Activated naive CD8-positive, alpha-beta T cell treated with anti-CD3 and anti-CD28 coated beads, Interleukin-2, amount 50 U/mL, for 24 hours (primary cell): Measurements from ENCODE around the gene SEC61A2.
A peak's percentile ranks its signal among the peaks of the same experiment; 100 is the strongest.

Source experiments
- ATAC-seq: fragments of 150-1000 bp; cut with Tn5 transposase; one replicate; pipeline ENCODE4 v1.10.0; 2021
- DNase-seq: peaks from one replicate; pipeline ENCODE4 v3.0.0; 2021
- H3K27ac Mint-ChIP-seq: one replicate; pipeline ENCODE4 v1.8.0; 2021; ENCODE audit warnings: mild to moderate bottlenecking, mixed read lengths
- H3K27me3 Mint-ChIP-seq: one replicate; pipeline ENCODE4 v1.8.0; 2021; ENCODE audit warnings: mixed read lengths
- H3K36me3 Mint-ChIP-seq: one replicate; pipeline ENCODE4 v1.8.0; 2021; ENCODE audit warnings: low read depth, mixed read lengths
- H3K4me1 Mint-ChIP-seq: one replicate; pipeline ENCODE4 v1.8.0; 2021; ENCODE audit warnings: mixed read lengths
- H3K4me3 Mint-ChIP-seq: one replicate; pipeline ENCODE4 v1.8.0; 2021; ENCODE audit warnings: mild to moderate bottlenecking, moderate library complexity, mixed read lengths
- H3K9me3 Mint-ChIP-seq: one replicate; pipeline ENCODE4 v1.8.0; 2021; ENCODE audit warnings: mixed read lengths

SEC61A2 gene

DNA sequence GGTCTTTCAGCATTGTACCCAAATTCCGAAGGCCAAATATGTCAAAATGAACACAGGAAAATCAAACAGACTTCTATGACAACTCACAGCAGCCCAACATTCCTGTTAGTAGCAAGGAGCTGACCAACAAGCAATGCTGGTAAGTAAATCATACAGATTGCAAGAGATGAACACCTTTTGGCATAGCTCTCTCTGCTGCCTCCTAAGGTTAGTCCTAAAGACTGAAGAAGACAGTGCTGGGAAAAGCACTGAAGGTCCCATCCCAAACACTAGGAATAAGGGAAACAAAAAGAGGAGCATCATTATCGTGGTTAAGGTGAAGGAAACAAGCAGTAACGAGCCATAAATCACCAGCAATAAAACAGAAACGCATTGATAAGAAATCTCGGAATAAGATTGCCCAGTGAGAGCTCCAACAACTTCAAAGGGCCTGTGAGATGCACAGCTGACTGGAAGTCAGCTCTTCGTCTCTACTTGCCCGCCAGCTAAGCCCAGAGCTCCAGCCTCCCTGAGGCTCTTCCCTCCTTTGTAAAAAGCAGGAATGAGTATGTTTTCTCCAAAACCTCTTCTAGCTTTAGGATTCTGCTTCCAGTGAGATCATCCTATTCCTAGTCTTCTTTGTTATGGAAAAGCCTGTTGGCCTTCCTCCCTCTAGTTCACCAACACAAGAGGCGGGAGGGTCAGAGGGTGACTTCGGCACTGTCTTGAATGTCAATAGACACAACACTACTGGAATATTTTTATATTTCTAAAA, 50.9 kb downstream of the SEC61A2 start:
- Mint-ChIP-seq H3K36me3 (peaks cover 51% of the 10 kb centered on the region), H3K9me3 (no peaks in the 10 kb centered on the region)
- ATAC-seq = no peak

GRCh38 chr10:12181065-12181775, 51.7 kb downstream of the SEC61A2 start:
- Mint-ChIP-seq H3K27ac (peak overlapping the region; percentile 87), H3K9me3 (no peaks in the 10 kb centered on the region), H3K4me1 (peaks cover 42% of the 10 kb centered on the region), H3K4me3 (peak overlapping the region; percentile 19), H3K36me3 (peaks cover 54% of the 10 kb centered on the region), H3K27me3 (no peaks in the 10 kb centered on the region)
- DNase-seq (peak; percentile 71), ATAC-seq (peak; percentile 99)

More for the DNA sequence above, 50.9 kb downstream of the SEC61A2 start:
- DNase-seq = no peak
- H3K27me3 Mint-ChIP-seq = no peaks in the 10 kb centered on the region
- H3K4me3 Mint-ChIP-seq = no peak overlapping the region
- H3K27ac Mint-ChIP-seq = peak overlapping the region; percentile 87
- peaks cover 37% of the 10 kb centered on the region for H3K4me1 Mint-ChIP-seq

GRCh38 chr10:12184165-12184564, 54.7 kb downstream of the SEC61A2 start:
- peaks cover 52% of the 10 kb centered on the region for H3K4me1 Mint-ChIP-seq

GRCh38 chr10:12186323-12186722, 56.8 kb downstream of the SEC61A2 start:
- H3K27me3 Mint-ChIP-seq = no peaks in the 10 kb centered on the region
- ATAC-seq (peak; percentile 52), DNase-seq (peak; percentile 18)
- no peaks in the 10 kb centered on the region for H3K9me3 Mint-ChIP-seq
- peaks cover 63% of the 10 kb centered on the region for H3K36me3 Mint-ChIP-seq
- H3K27ac Mint-ChIP-seq = peak overlapping the region; percentile 74
- H3K4me1 Mint-ChIP-seq = peaks cover 42% of the 10 kb centered on the region
- no peak overlapping the region for H3K4me3 Mint-ChIP-seq

More at GRCh38 chr10:12184165-12184564, 54.7 kb downstream of the SEC61A2 start:
- Mint-ChIP-seq H3K9me3 (no peaks in the 10 kb centered on the region), H3K36me3 (peaks cover 62% of the 10 kb centered on the region), H3K27ac (no peak overlapping the region), H3K27me3 (no peaks in the 10 kb centered on the region), H3K4me3 (no peak overlapping the region)
- no peak for DNase-seq
- no peak for ATAC-seq

- H3K9me3 Mint-ChIP-seq = no peaks in the 10 kb centered on the region
- H3K4me1 Mint-ChIP-seq = peaks cover 43% of the 10 kb centered on the region
- no peak overlapping the region for H3K4me3 Mint-ChIP-seq
- peak overlapping the region; percentile 74 for H3K27ac Mint-ChIP-seq
- no peaks in the 10 kb centered on the region for H3K27me3 Mint-ChIP-seq
- ATAC-seq (no peak), DNase-seq (no peak)
- H3K36me3 Mint-ChIP-seq = peaks cover 61% of the 10 kb centered on the region
These were observed 57.9 kb downstream of the SEC61A2 start for GRCh38 chr10:12187321-12187905.

- peaks cover 46% of the 10 kb centered on the region for H3K4me1 Mint-ChIP-seq
- H3K27ac Mint-ChIP-seq = peak overlapping the region; percentile 40
- ATAC-seq (no peak), DNase-seq (no peak)
- H3K27me3 Mint-ChIP-seq = no peaks in the 10 kb centered on the region
- H3K36me3 Mint-ChIP-seq = peaks cover 58% of the 10 kb centered on the region
- no peaks in the 10 kb centered on the region for H3K9me3 Mint-ChIP-seq
- H3K4me3 Mint-ChIP-seq = no peak overlapping the region
These were observed 59.2 kb downstream of the SEC61A2 start for GRCh38 chr10:12188656-12189055.

GRCh38 chr10:12189426-12189825, 59.9 kb downstream of the SEC61A2 start:
- peaks cover 60% of the 10 kb centered on the region for H3K36me3 Mint-ChIP-seq
- no peak overlapping the region for H3K27ac Mint-ChIP-seq
- no peak overlapping the region for H3K4me3 Mint-ChIP-seq
- H3K4me1 Mint-ChIP-seq = peaks cover 53% of the 10 kb centered on the region
- H3K27me3 Mint-ChIP-seq = no peaks in the 10 kb centered on the region
- ATAC-seq = no peak
- no peaks in the 10 kb centered on the region for H3K9me3 Mint-ChIP-seq
- DNase-seq = no peak

GRCh38 chr10:12191715-12192114, 62.2 kb downstream of the SEC61A2 start:
- no peak for DNase-seq
- peak overlapping the region; percentile 22 for H3K27ac Mint-ChIP-seq
- H3K27me3 Mint-ChIP-seq = no peaks in the 10 kb centered on the region
- no peak for ATAC-seq
- no peak overlapping the region for H3K4me3 Mint-ChIP-seq
- peaks cover 59% of the 10 kb centered on the region for H3K4me1 Mint-ChIP-seq
- H3K9me3 Mint-ChIP-seq = no peaks in the 10 kb centered on the region
- H3K36me3 Mint-ChIP-seq = peaks cover 51% of the 10 kb centered on the region

DNA sequence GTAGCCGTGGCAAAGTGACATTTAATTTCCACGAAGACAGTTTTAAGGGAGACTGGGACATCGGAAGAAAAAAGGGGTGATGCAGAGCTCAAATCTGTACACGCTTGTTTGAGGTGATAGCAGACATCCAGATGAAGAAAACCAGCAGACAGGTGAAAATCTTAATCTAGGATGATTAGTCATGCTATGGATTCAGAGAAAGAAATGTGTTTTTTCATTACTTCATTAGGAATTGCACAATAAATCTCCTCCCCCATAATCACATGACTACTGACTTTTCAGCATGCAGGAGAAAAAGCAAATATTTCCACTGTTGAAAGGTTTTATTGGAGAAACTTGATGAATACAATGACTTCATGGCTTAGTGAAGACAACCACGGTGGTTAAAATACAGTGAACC, 63.7 kb downstream of the SEC61A2 start:
- ATAC-seq (no peak), DNase-seq (no peak)
- Mint-ChIP-seq H3K27ac (no peak overlapping the region), H3K4me1 (peaks cover 57% of the 10 kb centered on the region), H3K4me3 (no peak overlapping the region), H3K36me3 (peaks cover 46% of the 10 kb centered on the region), H3K9me3 (no peaks in the 10 kb centered on the region), H3K27me3 (no peaks in the 10 kb centered on the region)

DNA sequence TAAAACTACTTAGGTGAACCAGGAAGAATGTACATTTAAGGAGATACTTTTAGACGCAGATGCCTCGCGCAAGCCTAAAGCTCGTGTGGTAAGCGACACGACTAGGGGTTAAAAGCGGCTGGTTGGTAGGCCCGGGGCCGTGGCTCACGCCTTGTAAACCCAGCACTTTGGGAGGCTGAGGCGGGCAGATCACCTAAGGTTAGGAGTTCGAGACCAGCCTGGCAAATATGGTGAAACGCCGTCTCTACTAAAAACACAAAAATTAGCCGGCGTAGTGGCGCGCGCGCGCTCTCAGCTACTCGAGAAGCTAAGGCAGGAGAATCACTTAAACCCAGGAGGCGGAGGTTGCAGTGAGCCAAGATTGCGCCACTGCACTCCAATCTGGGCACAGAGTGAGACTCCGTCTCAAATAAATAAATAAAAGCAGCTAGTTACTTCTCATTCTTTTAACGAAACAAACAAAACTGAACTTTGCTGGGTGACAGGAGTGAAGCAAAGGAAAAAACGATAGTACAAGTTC, 65.3 kb downstream of the SEC61A2 start:
- H3K27me3 Mint-ChIP-seq = no peaks in the 10 kb centered on the region
- H3K4me3 Mint-ChIP-seq = peak overlapping the region; percentile 98
- no peak for ATAC-seq
- H3K9me3 Mint-ChIP-seq = no peaks in the 10 kb centered on the region
- H3K36me3 Mint-ChIP-seq = peaks cover 55% of the 10 kb centered on the region
- peak overlapping the region; percentile 98 for H3K27ac Mint-ChIP-seq
- H3K4me1 Mint-ChIP-seq = peaks cover 64% of the 10 kb centered on the region
- peak; percentile 34 for DNase-seq

- no peaks in the 10 kb centered on the region for H3K27me3 Mint-ChIP-seq
- H3K4me1 Mint-ChIP-seq = peaks cover 64% of the 10 kb centered on the region
- ATAC-seq = peak; percentile 1
These were observed 65.8 kb downstream of the SEC61A2 start for GRCh38 chr10:12195281-12195602.

GRCh38 chr10:12195603-12196506, 66.4 kb downstream of the SEC61A2 start, which contains the start of the genes CDC123 and NUDT5:
CDC123 (plus strand) TSS chr10:12196188; CDS start chr10:12196246, 58 bp downstream.
NUDT5 (minus strand) TSS chr10:12195891; CDS start chr10:12186291, 9,600 bp downstream.
- ATAC-seq (peak; percentile 96), DNase-seq (peak; percentile 87)
- no peaks in the 10 kb centered on the region for H3K27me3 Mint-ChIP-seq
- H3K4me3 Mint-ChIP-seq = peak within 1 kb of the TSS; percentile 98
- peaks cover 64% of the 10 kb centered on the region for H3K4me1 Mint-ChIP-seq
- H3K27ac Mint-ChIP-seq = peak within 1 kb of the TSS; percentile 98
- H3K36me3 Mint-ChIP-seq = peaks cover 53% of the 10 kb centered on the region
- H3K9me3 Mint-ChIP-seq = no peaks in the 10 kb centered on the region

More at GRCh38 chr10:12195281-12195602, 65.8 kb downstream of the SEC61A2 start:
- no peaks in the 10 kb centered on the region for H3K9me3 Mint-ChIP-seq
- peak overlapping the region; percentile 98 for H3K27ac Mint-ChIP-seq
- H3K4me3 Mint-ChIP-seq = peak overlapping the region; percentile 98
- DNase-seq = no peak
- H3K36me3 Mint-ChIP-seq = peaks cover 52% of the 10 kb centered on the region

- no peak for ATAC-seq
- peak overlapping the region; percentile 98 for H3K4me3 Mint-ChIP-seq
- no peaks in the 10 kb centered on the region for H3K9me3 Mint-ChIP-seq
- H3K27me3 Mint-ChIP-seq = no peaks in the 10 kb centered on the region
- peaks cover 66% of the 10 kb centered on the region for H3K4me1 Mint-ChIP-seq
- H3K27ac Mint-ChIP-seq = peak overlapping the region; percentile 98
- no peak for DNase-seq
- peaks cover 56% of the 10 kb centered on the region for H3K36me3 Mint-ChIP-seq
These were observed 67.2 kb downstream of the SEC61A2 start for GRCh38 chr10:12196531-12197211.
